ENCODE results near the gene LY86. TPM values are rescaled to one million over a fixed set of nuclear protein-coding genes. Genes with fewer than 3 reads are reported as not detected.

The LY86 gene
- total RNA-seq, 1 donor from 2014 or later = not detected

DNA sequence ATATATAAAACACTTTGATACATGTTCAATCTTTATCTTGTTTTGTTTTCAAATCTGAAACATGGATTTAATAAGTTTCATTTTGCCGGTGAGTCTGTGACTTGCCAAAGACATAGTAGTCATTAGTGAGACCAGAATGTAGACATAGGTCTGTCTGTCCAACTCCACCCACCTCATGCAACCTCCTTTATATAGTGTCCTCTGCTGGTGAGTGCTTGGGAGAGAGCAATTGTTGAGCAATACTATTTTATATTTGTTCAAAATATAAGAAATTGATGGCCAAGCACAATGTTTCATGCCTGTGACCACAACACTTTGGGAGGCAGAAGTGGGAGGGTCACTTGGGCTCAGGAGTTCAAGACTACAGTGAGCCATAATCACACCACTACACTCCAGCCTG is 10.8 kb upstream of the LY86 start:
- Mint-ChIP-seq H3K4me1 (peaks cover 17% of the 10 kb centered on the region), H3K27me3 (ENCODE audit: low read depth) (peaks cover 16% of the 10 kb centered on the region), H3K9me3 (peaks cover 51% of the 10 kb centered on the region), H3K27ac (no peak overlapping the region), H3K36me3 (peaks cover 5% of the 10 kb centered on the region), H3K4me3 (no peak overlapping the region)
- TF ChIP-seq, protein P1, sequence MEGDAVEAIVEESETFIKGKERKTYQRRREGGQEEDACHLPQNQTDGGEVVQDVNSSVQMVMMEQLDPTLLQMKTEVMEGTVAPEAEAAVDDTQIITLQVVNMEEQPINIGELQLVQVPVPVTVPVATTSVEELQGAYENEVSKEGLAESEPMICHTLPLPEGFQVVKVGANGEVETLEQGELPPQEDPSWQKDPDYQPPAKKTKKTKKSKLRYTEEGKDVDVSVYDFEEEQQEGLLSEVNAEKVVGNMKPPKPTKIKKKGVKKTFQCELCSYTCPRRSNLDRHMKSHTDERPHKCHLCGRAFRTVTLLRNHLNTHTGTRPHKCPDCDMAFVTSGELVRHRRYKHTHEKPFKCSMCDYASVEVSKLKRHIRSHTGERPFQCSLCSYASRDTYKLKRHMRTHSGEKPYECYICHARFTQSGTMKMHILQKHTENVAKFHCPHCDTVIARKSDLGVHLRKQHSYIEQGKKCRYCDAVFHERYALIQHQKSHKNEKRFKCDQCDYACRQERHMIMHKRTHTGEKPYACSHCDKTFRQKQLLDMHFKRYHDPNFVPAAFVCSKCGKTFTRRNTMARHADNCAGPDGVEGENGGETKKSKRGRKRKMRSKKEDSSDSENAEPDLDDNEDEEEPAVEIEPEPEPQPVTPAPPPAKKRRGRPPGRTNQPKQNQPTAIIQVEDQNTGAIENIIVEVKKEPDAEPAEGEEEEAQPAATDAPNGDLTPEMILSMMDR (IDR thresholded peaks at IDR 0.05; ENCODE audit: unreplicated experiment) = no peak
- no peak for DNase-seq (ENCODE audit: low spot score in 2 of 2, unreplicated experiment in 2 of 2)

- TF ChIP-seq, protein P1 (IDR thresholded peaks at IDR 0.05; ENCODE audit: unreplicated experiment) = no peak
- H3K36me3 Mint-ChIP-seq = peaks cover 5% of the 10 kb centered on the region
- peaks cover 20% of the 10 kb centered on the region for H3K4me1 Mint-ChIP-seq
- peaks cover 38% of the 10 kb centered on the region for H3K9me3 Mint-ChIP-seq
- H3K4me3 Mint-ChIP-seq = no peak overlapping the region
- H3K27ac Mint-ChIP-seq = no peak overlapping the region
- H3K27me3 Mint-ChIP-seq (ENCODE audit: low read depth) = peaks cover 5% of the 10 kb centered on the region
- DNase-seq (ENCODE audit: low spot score in 2 of 2, unreplicated experiment in 2 of 2) = no peak
Measured at GRCh38 chr6:6579281-6579680, 9.2 kb upstream of the LY86 start.

DNA sequence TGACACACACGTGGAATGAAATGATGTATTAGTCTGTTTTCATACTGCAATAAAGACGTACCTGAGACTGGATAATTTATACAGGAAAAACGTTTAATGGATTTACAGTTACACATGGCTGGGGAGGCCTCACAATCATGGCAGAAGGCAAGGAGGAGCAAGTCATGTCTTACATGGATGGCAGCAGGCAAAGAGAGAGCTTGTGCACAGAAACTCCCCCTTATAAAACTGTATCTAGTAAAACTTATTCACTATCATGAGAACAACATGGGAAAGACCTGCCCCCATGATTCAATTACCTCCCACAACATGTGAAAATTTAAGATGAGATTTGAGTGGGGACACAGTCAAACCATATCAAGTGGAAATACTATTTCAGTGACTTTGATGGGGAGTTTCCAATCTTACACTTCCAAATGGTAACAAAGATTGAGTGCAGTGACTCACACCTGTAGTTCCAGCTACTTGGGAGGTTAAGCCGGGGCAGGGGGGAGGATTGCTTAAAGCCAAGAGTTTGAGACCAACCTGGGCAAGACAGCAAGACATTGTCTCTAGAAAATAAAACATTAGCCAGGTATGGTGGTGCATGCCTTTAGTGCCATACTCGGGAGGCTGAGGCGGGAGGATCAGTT is 8.2 kb upstream of the LY86 start:
- Mint-ChIP-seq H3K9me3 (peaks cover 32% of the 10 kb centered on the region), H3K4me3 (no peak overlapping the region), H3K36me3 (peaks cover 5% of the 10 kb centered on the region), H3K27ac (no peak overlapping the region), H3K4me1 (peaks cover 22% of the 10 kb centered on the region), H3K27me3 (ENCODE audit: low read depth) (peaks cover 4% of the 10 kb centered on the region)
- no peak for DNase-seq (ENCODE audit: low spot score in 2 of 2, unreplicated experiment in 2 of 2)
- TF ChIP-seq, protein P1 (IDR thresholded peaks at IDR 0.05; ENCODE audit: unreplicated experiment) = no peak

DNA sequence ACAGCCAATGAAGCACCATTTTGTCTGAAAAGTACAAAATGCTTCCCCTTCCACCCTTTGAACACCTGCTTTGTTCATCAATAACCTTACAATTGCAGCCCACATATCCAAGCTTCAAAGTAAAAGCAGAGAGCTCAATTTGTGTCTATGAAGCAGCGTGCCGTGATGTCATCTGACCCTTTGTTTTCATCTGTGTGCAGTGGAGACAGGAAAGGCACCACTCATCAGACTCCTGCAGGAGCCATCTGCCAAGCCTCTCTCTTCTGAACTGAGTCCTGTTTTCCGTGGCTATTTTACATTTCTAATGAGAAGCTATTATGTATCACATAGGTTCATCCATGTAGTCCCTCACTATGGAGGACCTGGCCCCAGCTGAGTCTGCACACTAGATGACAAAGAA is 7.5 kb upstream of the LY86 start:
- Mint-ChIP-seq H3K9me3 (peaks cover 28% of the 10 kb centered on the region), H3K36me3 (peaks cover 5% of the 10 kb centered on the region), H3K27ac (no peak overlapping the region), H3K4me3 (no peak overlapping the region), H3K27me3 (ENCODE audit: low read depth) (peaks cover 4% of the 10 kb centered on the region), H3K4me1 (peaks cover 22% of the 10 kb centered on the region)
- TF ChIP-seq, protein P1 (IDR thresholded peaks at IDR 0.05; ENCODE audit: unreplicated experiment) = no peak
- DNase-seq (ENCODE audit: low spot score in 2 of 2, unreplicated experiment in 2 of 2) = no peak

DNA sequence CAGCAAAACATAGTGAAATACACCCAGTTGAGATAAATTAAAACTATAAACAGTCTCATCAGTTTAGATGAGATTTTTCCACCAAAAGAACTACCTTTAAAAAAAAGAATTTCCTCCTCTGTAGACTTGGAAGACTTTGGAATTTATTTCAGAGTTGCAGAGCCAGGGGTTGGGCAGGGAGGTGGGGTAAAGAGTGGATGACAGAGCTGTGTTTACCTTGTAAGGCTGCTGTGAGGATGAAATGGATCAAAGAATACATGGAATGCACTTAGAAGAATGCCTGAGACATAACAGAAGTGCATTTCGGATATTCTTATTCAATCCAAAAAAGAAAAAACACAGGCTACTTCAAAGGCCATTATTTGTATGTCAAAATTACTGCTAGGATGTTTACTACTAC is 6.4 kb upstream of the LY86 start:
- peaks cover 18% of the 10 kb centered on the region for H3K9me3 Mint-ChIP-seq
- H3K27me3 Mint-ChIP-seq (ENCODE audit: low read depth) = peaks cover 4% of the 10 kb centered on the region
- H3K36me3 Mint-ChIP-seq = peaks cover 5% of the 10 kb centered on the region
- peaks cover 22% of the 10 kb centered on the region for H3K4me1 Mint-ChIP-seq
- H3K27ac Mint-ChIP-seq = peak overlapping the region; percentile 92
- TF ChIP-seq, protein P1 (IDR thresholded peaks at IDR 0.05; ENCODE audit: unreplicated experiment) = no peak
- DNase-seq (ENCODE audit: low spot score in 2 of 2, unreplicated experiment in 2 of 2) = no peak
- H3K4me3 Mint-ChIP-seq = no peak overlapping the region

Data from mesothelial cell of epicardium (in vitro differentiated cells).